Caco-2 (cell line): ENCODE results near the gene MAP3K7. TPM values are rescaled to one million over a fixed set of nuclear protein-coding genes. Genes with fewer than 3 reads are reported as not detected.

Experiments used
- BruUV-seq: library from RNA; stranded (reverse); fragments of 400-500 nt; replicated peaks from 2 replicates; lab custom pipeline; 2021; lab: Mats Ljungman, UMichigan
- CTCF ChIA-PET: fragments of 300-600 bp; sonication (Branson Sonifier 250); formaldehyde crosslinking; loops from one replicate; lab custom pipeline; 2022; ENCODE audit warnings: antibody characterized with exemption; lab: Charles Lee
- POLR2A ChIA-PET: fragments of 300-600 bp; sonication (Branson Sonifier 250); formaldehyde crosslinking; loops from one replicate; lab custom pipeline; 2022; ENCODE audit warnings: antibody characterized with exemption; lab: Charles Lee
- DNase-seq, 2 experiments: peaks; one replicate each; pipeline versions ENCODE4 v3.0.0 to v3.0.0-alpha.2; 2020 to 2022
- H3K27me3 ChIP-seq: replicated peaks from 2 replicates; pipeline ENCODE4 v1.6.0; 2011; ENCODE audit warnings: low read length; ENCODE audit not compliant: control insufficient read depth, insufficient read depth
- H3K36me3 ChIP-seq: 2 replicates; pipeline ENCODE4 v1.5.1; 2011; ENCODE audit warnings: low read length; ENCODE audit not compliant: control insufficient read depth, insufficient read depth
- H3K4me1 ChIP-seq: fragments of 250-450 bp; sonication (Bioruptor Pico); 2 replicates; pipeline ENCODE4 v1.5.1; 2020; ENCODE audit warnings: mild to moderate bottlenecking
- H3K4me3 ChIP-seq: 2 replicates; pipeline ENCODE4 v1.5.1; 2011; ENCODE audit warnings: low read depth, mild to moderate bottlenecking, control low read depth, low read length
- H3K9me3 ChIP-seq: fragments of 250-450 bp; sonication (Bioruptor Pico); 2 replicates; pipeline ENCODE4 v1.5.1; 2020; ENCODE audit warnings: mild to moderate bottlenecking, moderate library complexity
- H3K27ac Mint-ChIP-seq: one replicate; pipeline ENCODE4 v1.8.0; 2022; ENCODE audit warnings: mixed read lengths; ENCODE audit not compliant: unreplicated experiment
- H3K27me3 Mint-ChIP-seq: one replicate; pipeline ENCODE4 v1.8.0; 2022; ENCODE audit warnings: mixed read lengths; ENCODE audit not compliant: insufficient read depth, unreplicated experiment
- H3K36me3 Mint-ChIP-seq: one replicate; pipeline ENCODE4 v1.8.0; 2022; ENCODE audit warnings: mild to moderate bottlenecking, mixed read lengths; ENCODE audit not compliant: insufficient read depth, unreplicated experiment
- H3K4me1 Mint-ChIP-seq: one replicate; pipeline ENCODE4 v1.8.0; 2022; ENCODE audit warnings: low read depth, mixed read lengths; ENCODE audit not compliant: unreplicated experiment
- H3K4me3 Mint-ChIP-seq: one replicate; pipeline ENCODE4 v1.8.0; 2022; ENCODE audit warnings: mild to moderate bottlenecking, moderate library complexity, mixed read lengths; ENCODE audit not compliant: unreplicated experiment
- H3K9me3 Mint-ChIP-seq: one replicate; pipeline ENCODE4 v1.8.0; 2022; ENCODE audit warnings: mixed read lengths; ENCODE audit not compliant: unreplicated experiment
- CTCF ChIP-seq, 2 experiments: fragments of 200-600 bp in 1 of 2; IDR thresholded peaks; 1 replicate in 1 of 2; 2 replicates in 1 of 2; pipeline versions ENCODE4 v1.5.1 to v1.8.0; 2011 to 2022; ENCODE audit warnings: antibody characterized with exemption in 1 of 2, control low read depth in 1 of 2, inconsistent platforms in 1 of 2, low read depth in 1 of 2, low read length in 1 of 2, mild to moderate bottlenecking in 1 of 2, moderate library complexity in 1 of 2; ENCODE audit not compliant: insufficient read depth in 1 of 2, severe bottlenecking in 1 of 2, unreplicated experiment in 1 of 2
- intact Hi-C: fragments of 100-400 bp; cut with micrococcal nuclease; formaldehyde crosslinking; loops from one replicate; pipeline ENCODE4 v1.10.0; 2022; ENCODE audit not compliant: unreplicated experiment
- total RNA-seq: library from RNA; stranded (reverse); gene quantifications from 2 replicates; pipeline ENCODE4 v1.2.3, GENCODE V29; 2022

MAP3K7 gene
- total RNA-seq, 1 experiment from 2014 or later, result 27.7 TPM

- ChIA-PET CTCF (interaction anchor here (1.0 kb wide), 1 partner anchor 634 kb away, joined by 3 read pairs; no protein-coding TSS in a partner anchor), POLR2A (no interaction called here)
- Mint-ChIP-seq H3K27me3 (no peaks in the 10 kb centered on the region), H3K4me1 (no peaks in the 10 kb centered on the region), H3K27ac (no peak overlapping the region), H3K36me3 (peaks cover 4% of the 10 kb centered on the region), H3K4me3 (no peak overlapping the region), H3K9me3 (no peaks in the 10 kb centered on the region)
- no TSS peak for BruUV-seq
- Histone ChIP-seq H3K4me3 (no peak overlapping the region), H3K36me3 (no peaks in the 10 kb centered on the region), H3K9me3 (no peaks in the 10 kb centered on the region), H3K4me1 (no peaks in the 10 kb centered on the region; the same call in 1 of the 2 replicates), H3K27me3 (no peaks in the 10 kb centered on the region)
- TF ChIP-seq CTCF (IDR thresholded peaks at IDR 0.05; ENCODE audit: insufficient read depth in 1 of 2, low read depth in 1 of 2, low read length in 1 of 2, severe bottlenecking in 1 of 2, unreplicated experiment in 1 of 2), result no peak
- no peak for DNase-seq
- intact Hi-C loops, result loop anchor here (2.0 kb wide), 1 partner anchor 78 kb away; no protein-coding TSS in a partner anchor
Observed at GRCh38 chr6:90574610-90575009, 12.3 kb downstream of the MAP3K7 start.

GRCh38 chr6:90573624-90574023 lies 13.2 kb downstream of the MAP3K7 start:
- ChIA-PET POLR2A (interaction anchor here (1.6 kb wide), 1 partner anchor 14 kb away, joined by 3 read pairs; no protein-coding TSS in a partner anchor), CTCF (no interaction called here)
- Mint-ChIP-seq H3K4me1 (no peaks in the 10 kb centered on the region), H3K27ac (no peak overlapping the region), H3K9me3 (no peaks in the 10 kb centered on the region), H3K36me3 (peaks cover 6% of the 10 kb centered on the region), H3K27me3 (no peaks in the 10 kb centered on the region), H3K4me3 (no peak overlapping the region)
- Histone ChIP-seq H3K27me3 (no peaks in the 10 kb centered on the region), H3K36me3 (no peaks in the 10 kb centered on the region), H3K4me1 (no peaks in the 10 kb centered on the region; the same call in 1 of the 2 replicates), H3K4me3 (no peak overlapping the region), H3K9me3 (no peaks in the 10 kb centered on the region)
- BruUV-seq, result no TSS peak
- DNase-seq, result no peak
- intact Hi-C loops, result loop anchor here (2.0 kb wide), 1 partner anchor 77 kb away; no protein-coding TSS in a partner anchor
- no peak for TF ChIP-seq CTCF (IDR thresholded peaks at IDR 0.05; ENCODE audit: insufficient read depth in 1 of 2, low read depth in 1 of 2, low read length in 1 of 2, severe bottlenecking in 1 of 2, unreplicated experiment in 1 of 2)

GRCh38 chr6:90572856-90573255 lies 14.0 kb downstream of the MAP3K7 start:
- Mint-ChIP-seq H3K9me3 (no peaks in the 10 kb centered on the region), H3K4me1 (no peaks in the 10 kb centered on the region), H3K27me3 (no peaks in the 10 kb centered on the region), H3K36me3 (peaks cover 6% of the 10 kb centered on the region), H3K27ac (no peak overlapping the region), H3K4me3 (no peak overlapping the region)
- intact Hi-C loops, result no loop called here
- no peaks in the 10 kb centered on the region for H3K36me3 ChIP-seq
- no peak for DNase-seq
- H3K27me3 ChIP-seq, result no peaks in the 10 kb centered on the region
- BruUV-seq, result no TSS peak
- H3K4me1 ChIP-seq, result no peaks in the 10 kb centered on the region; the same call in 1 of the 2 replicates
- CTCF ChIA-PET, result no interaction called here
- POLR2A ChIA-PET, result interaction anchor here (1.6 kb wide), 1 partner anchor 15 kb away, joined by 3 read pairs; no protein-coding TSS in a partner anchor
- H3K9me3 ChIP-seq, result no peaks in the 10 kb centered on the region
- no peak overlapping the region for H3K4me3 ChIP-seq
- no peak for TF ChIP-seq CTCF (IDR thresholded peaks at IDR 0.05; ENCODE audit: insufficient read depth in 1 of 2, low read depth in 1 of 2, low read length in 1 of 2, severe bottlenecking in 1 of 2, unreplicated experiment in 1 of 2)
